Erythroblast (primary cell): ENCODE data around the gene CWC27.
A peak's percentile ranks its signal among the peaks of the same experiment; 100 is the strongest.

Experiments
- DNase-seq, 2 experiments: peaks; one replicate each; lab custom pipeline; 2025; lab: John Stamatoyannopoulos, UW
- GATA1 ChIP-seq: IDR thresholded peaks from 2 replicates; pipeline ENCODE4 v1.6.1; 2011; ENCODE audit warnings: low read depth, mild to moderate bottlenecking, control low read depth, low read length, moderate library complexity
- POLR2A ChIP-seq: IDR thresholded peaks from 2 replicates; pipeline ENCODE4 v1.6.1; 2011; ENCODE audit warnings: mild to moderate bottlenecking, low read length

CWC27 gene

DNA sequence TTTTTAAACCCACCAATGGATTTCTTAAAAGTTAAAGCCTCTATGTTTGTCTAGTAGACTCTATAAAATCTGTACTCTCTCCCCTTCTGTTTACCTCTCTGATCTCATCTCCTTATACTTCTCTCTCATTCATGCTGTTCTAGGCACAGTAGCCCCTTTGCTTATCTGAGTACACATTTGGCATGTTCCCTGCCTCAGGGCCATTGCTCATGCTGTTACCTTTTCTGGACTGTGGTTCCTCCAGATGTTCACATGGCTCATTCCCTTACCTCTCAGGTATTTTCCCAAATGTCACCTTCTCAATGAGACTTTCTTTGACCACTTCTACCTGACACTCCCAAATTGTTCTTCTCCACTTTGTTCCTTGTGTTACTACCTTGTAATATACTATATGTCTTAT lies 176.1 kb downstream of the CWC27 start:
- TF ChIP-seq POLR2A (no peak), GATA1 (no peak)
- no peak for DNase-seq

DNA sequence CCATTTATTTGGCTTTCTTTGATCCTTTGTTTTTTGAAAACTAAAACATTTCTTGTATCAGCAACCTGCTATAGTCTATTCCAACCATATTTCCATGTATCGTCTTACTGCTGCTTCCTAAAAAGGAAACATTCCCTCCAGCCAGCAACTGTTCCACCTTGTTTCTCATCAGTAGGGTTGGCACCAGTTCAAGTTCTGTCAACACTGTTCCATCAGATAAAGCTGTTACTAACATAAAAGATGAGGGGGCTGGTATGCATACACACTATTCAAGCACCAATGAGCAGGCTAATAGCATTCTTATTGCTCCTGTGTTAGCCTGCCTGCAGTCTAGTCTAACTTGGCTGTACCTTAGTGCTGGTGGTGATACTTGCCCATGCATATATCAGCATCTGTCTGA lies 178.3 kb downstream of the CWC27 start:
- DNase-seq: peak; percentile 39 to 52
- TF ChIP-seq GATA1 (no peak), POLR2A (no peak)

DNA sequence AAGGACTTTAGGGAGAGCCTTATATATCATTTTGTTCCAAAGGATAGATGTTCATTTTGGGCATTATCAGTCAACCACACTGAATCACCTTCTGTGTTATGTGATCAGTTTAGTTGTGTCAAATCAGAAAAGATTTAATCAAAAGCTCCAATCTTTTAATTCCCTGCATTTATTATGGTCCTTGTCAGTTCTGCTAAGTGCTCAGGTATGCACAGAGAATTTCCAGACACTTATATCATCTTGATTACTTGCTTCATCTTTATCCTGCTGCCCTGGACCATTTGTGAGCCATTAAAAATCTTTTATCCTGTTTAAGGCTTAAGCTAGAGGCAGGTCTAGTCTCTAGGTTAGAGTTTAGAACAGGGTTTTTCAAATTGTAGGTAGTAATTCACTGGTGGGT lies 179.1 kb downstream of the CWC27 start:
- DNase-seq: no peak
- TF ChIP-seq GATA1 (no peak), POLR2A (no peak)

DNA sequence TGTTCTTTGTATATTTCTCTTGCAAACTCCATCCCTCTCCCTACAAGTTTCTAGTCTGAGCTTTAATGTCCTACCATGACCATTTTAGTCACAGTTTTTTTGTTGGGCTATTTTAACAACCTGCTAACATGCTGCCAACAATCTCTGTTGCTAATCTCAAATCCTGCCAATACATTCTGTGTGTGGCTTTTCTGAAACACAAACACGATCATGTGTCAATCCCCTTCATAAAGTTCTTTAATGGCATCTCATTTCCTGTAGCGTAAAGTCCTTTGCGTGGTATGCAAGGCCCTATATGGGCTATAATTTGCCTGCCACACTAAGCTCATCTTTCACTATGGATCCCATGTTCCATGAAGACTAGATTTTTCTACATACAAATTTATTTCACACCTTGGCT lies 180.6 kb downstream of the CWC27 start:
- TF ChIP-seq GATA1 (no peak), POLR2A (no peak)
- no peak for DNase-seq

DNA sequence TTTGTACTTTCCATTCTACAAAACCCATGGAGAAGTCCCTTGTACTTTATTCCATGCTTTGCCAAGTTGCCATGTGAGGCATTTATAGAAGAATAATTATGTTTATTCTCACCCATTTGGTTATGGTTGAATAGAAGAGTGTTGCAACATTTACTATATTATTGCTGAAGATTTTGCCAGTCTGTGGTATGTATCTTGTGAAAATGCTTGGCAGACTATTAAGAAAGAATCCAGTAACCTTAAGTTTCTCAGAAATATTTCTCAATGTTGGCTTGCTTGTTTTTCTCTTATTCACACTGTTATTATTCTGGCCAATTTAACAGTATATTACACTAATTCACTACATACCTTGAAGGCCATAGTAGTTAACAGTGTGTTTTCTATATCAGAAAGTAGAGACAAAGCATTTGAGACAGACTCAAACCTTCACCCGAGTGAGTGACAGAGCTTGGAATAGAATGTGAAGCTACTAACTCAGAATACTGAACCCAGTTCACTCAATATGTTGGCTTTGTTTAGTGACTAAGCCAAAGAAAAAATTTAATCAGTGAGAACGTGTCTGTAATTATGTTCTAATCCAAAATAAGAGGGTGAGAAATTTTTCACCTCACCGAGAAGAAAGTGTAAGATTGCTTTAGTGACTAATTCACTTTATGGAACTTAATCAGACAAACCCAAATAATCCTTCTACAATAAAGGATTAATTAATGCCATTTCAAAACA lies 184.4 kb downstream of the CWC27 start:
- no peak for TF ChIP-seq GATA1
- no peak for TF ChIP-seq POLR2A
- no peak for DNase-seq

DNA sequence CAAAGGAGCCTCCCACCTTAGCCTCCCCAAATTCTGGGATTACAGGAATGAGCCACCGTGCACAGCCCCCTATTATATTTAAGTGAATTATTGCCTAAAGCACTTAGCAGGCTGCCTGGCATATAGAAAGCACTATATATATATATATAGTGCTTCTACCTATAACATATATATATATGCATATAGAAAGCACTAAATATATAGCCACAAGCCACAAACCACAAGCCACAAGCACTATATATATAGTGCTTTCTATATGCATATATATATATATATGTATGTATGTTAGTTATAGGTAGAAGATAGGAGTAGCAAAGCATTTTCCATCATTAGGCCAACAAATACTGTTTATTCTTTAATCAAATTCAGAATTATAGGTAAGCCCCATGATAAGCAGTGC lies 185.8 kb downstream of the CWC27 start:
- no peak for TF ChIP-seq POLR2A
- no peak for TF ChIP-seq GATA1
- no peak for DNase-seq

DNA sequence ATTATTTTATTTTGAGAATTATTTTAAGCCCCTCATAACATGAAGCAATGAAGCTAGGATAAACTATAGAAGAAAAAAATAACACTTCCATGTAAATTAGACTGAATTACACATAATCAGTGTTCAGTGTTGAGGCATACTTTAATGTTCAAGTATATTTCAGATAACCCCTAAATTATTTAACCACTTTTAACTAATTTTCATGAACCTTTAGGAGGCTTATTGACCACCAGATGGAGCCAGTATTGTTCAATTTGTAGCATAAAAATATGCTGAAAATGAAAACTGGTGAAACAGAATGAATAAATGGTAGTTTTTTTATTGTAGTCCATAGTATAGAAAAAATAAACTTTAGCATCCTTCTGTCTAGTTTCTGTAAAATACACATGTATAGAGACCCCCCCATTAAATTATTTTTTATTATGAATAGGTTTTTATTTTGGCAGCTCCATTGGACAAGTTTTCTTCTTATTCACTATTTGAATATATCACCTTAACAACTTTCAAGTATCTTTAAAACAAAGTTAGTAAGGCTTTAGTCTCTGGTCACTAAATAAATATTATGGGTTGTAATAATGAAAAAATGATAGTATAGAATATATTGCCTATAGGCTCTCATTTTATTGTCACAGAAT lies 190.1 kb downstream of the CWC27 start:
- DNase-seq: peak; percentile 20 to 55
- TF ChIP-seq GATA1: no peak
- no peak for TF ChIP-seq POLR2A

DNA sequence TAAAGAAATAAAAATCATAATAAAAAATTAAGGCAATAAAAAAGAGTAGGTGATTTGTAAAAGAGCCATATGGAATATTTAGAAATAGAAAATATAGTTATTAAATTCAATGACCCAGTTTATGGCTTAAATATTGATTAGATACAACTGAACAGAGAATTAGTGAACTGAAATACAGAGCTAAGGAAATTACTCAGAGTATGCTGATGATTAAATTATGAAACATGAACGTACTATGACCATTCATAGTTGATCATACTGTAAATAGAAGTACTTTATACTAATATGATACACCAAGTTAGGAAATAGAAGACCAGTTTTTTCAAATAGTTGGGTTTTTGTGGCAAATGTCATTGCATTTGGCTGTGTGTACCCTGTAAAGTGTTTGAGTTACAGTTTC lies 194.5 kb downstream of the CWC27 start:
- TF ChIP-seq POLR2A (no peak), GATA1 (no peak)
- no peak for DNase-seq

DNA sequence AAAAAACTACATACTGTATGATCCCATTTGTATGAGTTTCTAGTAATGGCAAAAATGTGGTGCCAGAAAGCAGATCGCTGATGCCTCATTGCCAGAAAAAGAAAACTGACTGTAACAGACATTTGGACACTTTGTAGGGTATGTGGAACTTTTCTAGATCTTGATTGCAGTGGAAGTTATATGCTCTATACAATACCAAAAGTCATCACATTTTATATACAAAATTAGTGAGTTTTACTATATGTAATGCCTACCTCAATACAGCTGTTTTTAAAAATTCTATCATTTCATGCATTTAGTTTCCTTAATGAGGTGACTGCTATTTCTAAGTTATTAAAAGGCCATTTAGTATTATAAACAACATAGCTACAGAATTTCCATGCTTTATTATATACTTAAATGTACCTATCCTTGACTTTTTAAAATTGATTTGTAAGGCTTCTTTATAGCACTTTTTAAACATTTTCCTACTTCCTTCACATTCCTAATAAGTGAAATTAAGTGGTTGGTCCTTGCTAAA lies 199.9 kb downstream of the CWC27 start:
- TF ChIP-seq POLR2A: no peak
- TF ChIP-seq GATA1: no peak
- no peak for DNase-seq

DNA sequence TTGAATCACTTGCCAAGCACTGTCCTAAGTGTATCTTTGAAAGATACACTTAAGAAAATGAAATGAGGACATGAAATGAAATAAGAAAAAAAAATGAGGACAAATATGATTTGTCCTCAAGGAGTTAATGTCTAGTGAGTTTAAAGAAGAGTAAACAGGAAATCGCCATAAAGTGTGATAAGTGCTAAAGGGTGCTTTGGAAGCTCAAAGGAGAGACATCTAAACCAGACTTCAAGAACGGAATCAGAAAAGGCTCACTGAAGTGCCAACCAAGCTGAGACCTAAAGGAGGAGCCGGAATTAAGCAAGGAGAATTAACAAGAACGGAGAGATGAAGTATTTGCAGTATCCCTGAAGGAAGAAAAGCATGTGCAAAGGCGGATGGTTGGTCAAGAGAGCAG lies 200.8 kb downstream of the CWC27 start:
- TF ChIP-seq GATA1: no peak

DNA sequence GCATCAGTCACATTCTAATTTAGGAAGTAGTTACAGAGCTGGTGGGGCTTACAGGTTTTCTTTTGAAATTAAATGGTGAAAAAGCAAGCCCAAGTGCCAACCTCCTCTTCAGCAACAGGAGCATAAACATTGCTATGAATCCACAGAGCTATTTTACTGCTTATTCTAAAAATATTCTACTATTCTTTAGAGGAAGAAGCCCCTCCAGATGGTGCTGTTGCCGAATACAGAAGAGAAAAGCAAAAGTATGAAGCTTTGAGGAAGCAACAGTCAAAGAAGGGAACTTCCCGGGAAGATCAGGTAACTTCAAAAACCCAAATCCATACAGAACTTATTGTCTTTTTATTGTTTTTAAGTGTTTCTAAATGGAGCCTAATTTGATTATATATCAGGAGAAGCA lies 202.8 kb downstream of the CWC27 start:
- no peak for TF ChIP-seq POLR2A
- no peak for TF ChIP-seq GATA1
- no peak for DNase-seq

More for the DNA sequence above, 200.8 kb downstream of the CWC27 start:
- no peak for DNase-seq

DNA sequence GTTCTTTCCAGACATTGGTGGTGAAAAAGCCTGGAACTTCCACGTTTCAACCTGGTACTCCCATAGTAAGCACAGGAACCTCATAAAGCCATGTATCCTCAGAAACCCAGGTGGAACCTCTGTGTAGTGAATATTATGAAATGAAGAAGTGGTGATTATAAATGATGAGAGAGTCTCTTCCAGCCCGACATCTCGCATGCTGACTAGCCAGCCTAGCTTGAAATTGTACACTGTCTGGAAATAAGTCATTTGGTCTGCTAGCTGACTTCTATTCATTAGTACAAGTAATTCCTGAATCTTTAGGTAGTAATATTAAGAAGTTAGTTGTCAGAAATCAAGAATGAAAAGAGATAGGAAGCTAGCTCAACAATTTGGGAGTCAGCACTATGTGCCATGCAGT lies 203.3 kb downstream of the CWC27 start:
- no peak for DNase-seq
- no peak for TF ChIP-seq POLR2A
- no peak for TF ChIP-seq GATA1

DNA sequence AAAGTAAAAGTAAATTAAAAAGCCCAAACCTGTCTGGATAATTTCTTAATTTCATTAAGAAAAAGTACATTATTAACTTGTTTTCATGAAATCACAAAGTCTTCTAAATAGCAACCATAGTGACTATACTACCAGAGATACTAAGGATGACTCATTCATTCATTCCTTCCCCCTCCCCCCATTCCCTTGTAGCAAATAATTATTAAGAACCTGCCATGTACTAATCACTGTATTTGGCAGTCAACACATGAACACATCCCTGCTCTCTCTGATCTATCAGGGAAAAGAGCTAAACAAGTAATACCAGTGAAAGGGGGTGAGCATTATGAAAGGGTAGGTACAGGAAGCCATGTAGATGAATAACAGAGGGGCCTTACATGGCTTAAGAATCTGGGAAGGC lies 203.9 kb downstream of the CWC27 start:
- DNase-seq: peak in 1 of 2 experiments; percentile 2
- TF ChIP-seq GATA1 (no peak), POLR2A (no peak)

DNA sequence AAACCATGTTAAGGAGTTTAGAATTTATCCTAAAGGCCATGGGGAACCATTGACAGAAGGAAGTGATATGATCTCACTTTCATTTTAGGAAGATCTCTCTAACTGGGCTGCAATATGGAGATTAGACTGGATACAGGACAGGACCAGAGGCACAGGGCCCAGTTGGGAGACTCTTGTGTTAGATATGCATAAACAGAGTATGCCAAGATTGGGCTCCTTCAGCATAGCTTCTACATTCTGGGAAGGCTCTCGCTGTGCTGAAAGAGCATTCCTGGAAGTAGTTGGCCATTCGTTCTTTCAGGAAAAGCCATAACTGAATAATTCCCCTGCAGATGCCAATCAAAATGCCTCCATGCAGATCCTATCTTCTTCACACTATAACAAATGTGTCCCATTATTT lies 204.5 kb downstream of the CWC27 start:
- DNase-seq: peak in 1 of 2 experiments; percentile 12
- TF ChIP-seq GATA1: no peak
- TF ChIP-seq POLR2A: no peak
